HG03457 (cell line): ENCODE measurements around the gene PPID.
"Not testable (repeated sequence)": the region's sequence is repeated elsewhere in the genome, so short reads cannot be mapped to it uniquely, and the experiment has no call there.

Experiments used
- ATAC-seq: cut with Tn5 transposase; IDR thresholded peaks from one replicate; pipeline ENCODE4 v1.9.1; 2021; ENCODE audit warnings: moderate number of reproducible peaks; ENCODE audit not compliant: unreplicated experiment

The PPID gene

GRCh38 chr4:158669310-158669709 is 53.9 kb downstream of the PPID start:
- ATAC-seq, result no peak

- no peak for ATAC-seq
Measured at GRCh38 chr4:158667651-158668198, 55.5 kb downstream of the PPID start.

DNA sequence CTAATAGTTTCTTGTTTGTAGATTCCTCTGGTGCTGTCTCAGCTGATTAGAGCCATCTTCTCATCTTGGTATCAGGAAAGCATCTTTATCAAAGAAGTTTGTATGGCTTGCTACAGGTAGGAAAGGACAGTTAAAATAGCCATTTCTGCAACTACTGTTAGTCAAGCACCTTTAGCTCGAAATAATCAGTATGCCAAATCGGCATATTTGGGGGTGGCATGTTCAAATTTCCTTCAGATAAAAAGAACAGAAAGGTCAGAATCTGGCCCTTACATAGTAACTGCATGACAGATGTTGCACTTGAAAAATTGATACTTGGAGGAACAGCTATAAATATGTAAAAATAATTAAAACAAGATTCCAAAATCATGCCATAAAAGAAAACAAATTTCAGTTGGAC is 56.3 kb downstream of the PPID start:
- no peak for ATAC-seq

- ATAC-seq, result no peak
Measured at GRCh38 chr4:158664806-158665205, 58.4 kb downstream of the PPID start.

DNA sequence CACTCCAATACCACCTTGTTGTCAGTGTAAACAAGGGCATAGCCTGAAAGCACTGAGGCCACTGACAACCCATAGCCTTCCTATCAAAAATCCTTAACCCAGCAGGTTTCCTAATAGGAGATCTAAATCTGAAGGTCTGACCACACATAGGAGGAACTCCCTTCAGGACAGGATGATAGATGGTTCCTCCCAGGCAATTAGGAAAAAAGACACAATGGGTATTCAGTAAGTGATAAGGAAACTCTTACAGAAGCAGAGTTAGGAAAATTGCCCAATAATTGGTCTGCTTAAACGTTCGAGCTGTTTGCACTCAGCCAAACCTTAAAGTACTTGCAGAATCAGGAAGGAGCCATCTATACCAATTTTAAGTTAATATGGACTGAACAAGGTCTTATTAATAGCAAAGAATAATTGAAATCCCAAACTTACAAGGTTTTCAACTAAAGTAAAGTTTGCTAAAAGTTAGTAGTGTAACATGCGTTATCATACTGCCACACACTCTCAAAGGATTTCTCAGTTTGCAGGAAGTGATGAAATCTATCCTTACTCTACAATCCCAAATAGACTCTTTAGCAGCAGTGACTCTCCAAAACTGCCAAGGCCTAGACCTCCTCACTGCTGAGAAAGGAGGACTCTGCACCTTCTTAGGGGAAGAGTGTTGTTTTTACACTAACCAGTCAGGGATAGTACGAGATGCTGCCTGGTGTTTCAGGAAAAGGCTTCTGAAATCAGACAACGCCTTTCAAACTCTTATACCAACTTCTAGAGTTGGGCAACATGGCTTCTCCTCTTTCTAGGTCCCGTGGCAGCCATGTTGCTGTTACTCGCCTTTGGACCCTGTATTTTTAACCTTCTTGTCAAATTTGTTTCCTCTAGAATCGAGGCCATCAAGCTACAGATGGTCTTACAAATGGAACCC is 59.2 kb downstream of the PPID start:
- not testable (repeated sequence) for ATAC-seq

- not testable (repeated sequence) for ATAC-seq
Measured at GRCh38 chr4:158663255-158663654, 59.9 kb downstream of the PPID start.
